ENCODE data around the gene CPA2.
"Not testable (repeated sequence)": the region's sequence is repeated elsewhere in the genome, so short reads cannot be mapped to it uniquely, and the experiment has no call there.

The CPA2 gene

DNA sequence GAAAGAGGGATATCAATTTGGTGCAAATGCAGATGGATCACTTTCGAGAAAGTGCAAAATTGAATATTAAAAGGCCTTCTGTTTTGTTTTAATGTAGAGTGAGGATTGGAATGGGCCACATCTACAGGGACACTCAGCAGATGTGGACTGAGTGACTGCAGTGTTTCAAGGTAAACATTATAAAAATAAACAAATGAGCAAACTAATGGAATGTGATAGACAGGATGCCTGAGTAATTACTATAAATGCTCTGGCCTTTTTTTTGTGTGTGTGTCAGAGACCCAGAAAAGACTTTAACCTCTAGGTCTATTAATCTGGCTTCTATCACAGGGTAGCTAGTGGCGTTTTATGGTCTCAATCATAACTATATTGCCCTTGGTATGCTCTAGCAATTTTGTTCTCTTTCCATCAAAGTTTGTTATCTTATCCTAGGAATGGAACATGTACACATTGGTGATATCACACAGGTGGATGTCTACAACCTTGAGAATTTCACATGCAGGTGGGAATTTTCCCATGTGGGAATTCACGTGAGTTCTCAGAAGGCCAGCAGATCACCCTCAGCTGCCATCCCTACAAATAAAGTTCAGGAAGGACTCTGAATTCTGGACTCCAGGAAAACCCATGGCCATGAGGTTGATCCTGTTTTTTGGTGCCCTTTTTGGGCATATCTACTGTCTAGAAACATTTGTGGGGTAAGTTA lies at the start of gene CPA2:
CPA2 (plus strand) TSS at position 606 of the 703 bp plus-strand sequence; CDS start at position 625, 19 bp downstream.
- no peak for DNase-seq

DNA sequence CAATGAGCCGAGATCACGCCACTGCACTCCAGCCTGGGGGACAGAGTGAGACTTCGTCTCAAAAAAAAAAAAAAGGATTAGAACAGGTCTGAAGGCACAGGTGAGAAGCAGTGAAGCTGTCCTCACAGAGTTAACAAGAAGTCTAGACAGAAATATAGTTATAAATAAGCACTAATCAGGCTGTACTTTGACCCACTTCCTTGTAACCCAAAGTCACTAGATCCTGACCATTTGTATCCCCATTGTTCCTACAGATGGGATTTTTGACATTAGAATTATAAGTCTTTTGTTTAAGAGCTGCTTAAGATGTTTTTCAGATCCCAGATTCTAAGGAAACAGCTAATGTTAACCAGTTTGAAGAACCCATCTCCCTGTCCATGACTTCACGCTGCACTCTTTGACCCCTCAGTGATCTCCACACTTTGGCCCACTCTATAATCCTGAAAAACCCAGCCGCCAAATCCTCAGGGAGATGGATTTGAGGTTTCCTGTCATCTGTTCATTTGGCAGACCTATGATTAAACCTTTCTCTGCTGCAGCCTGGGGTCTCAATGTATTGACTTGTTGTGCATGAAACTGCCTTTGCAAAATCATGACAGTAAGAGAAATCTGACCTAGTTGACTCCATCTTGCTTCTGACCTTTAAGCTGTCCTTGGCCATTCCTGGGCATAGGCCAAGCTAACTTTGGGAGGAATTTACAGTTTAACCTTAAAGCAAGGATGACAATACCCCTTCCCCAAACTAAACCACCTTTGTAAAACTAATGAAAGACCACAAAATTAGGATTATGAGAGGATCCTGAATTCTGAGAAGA lies 47.6 kb upstream of the CPA2 start:
- no peak for DNase-seq

DNA sequence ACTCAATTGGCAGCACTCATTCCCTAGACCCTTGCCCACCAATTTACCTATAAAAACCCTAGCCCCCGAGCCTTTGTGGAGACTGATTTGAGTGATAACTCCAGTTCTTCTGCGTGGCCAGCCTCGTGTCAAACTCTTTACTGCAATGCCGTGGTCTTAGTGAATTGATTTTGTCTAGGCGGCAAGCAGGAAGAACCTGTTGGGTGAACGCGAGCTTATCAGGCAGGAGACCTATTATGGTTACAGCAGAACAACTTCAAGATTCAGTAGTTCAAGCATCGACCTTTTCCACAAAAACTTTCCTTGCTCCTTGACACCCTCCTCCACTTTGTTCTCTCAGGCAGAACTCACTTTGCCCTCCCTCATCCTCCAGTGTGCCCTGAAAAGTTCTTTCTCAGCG lies 46.8 kb upstream of the CPA2 start:
- DNase-seq: no peak

DNA sequence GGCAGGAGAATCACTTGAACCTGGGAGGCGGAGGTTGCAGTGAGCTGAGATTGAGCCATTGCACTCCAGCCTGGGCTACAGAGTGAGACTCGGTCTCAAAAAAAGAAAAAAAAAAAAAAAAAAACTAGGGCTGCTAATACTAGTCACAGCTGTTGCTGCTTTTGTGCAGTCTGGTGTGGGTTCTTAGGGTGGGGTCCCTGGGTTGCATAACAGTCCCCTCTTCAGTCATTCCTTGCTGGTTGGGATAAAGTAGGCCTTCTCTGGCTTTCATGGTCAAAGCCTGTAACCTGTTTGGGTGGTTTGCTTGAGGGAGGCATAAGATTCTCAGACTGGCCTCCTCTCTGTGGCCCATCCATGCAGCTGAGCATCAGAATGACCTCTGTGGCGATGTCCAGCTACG lies 44.9 kb upstream of the CPA2 start:
- DNase-seq: no peak

DNA sequence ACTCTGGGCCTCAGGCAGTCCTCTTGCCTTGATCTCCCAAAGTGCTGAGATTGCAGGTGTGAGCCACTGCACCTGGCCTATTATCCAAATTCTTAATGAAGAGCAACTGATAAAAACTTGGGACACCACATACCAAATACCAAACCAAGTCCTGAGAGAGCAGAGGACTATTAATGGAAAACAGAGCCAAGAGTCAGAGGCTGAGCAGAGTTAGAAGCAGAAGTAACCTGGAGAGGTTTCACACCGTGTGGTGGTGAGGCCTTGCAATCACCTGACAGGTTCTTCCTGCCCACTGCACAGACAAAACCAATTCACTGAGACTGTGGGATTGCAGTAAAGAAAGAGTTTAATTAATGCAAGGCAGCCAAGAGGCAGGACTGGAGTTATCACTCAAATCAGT lies 43.0 kb upstream of the CPA2 start:
- DNase-seq: no peak

DNA sequence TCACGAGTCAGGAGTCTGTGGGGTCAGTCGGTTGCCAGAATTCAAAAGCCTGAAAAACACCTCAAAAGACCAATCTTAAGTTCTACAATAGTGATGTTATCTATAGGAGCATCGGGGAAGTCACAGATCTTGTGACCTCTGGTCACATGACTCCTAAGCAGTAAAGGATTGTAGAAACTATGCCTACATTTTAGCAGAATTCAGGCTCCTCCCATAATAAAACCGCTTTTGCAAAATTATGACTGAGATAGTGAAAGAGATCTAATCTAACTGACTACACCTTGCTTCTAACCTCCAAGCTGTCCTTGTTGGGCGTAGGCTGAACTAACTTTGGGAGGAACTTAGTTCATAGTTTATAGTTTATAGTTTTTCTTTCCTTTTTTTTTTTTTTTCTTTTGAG lies 42.5 kb upstream of the CPA2 start:
- no peak for DNase-seq

DNA sequence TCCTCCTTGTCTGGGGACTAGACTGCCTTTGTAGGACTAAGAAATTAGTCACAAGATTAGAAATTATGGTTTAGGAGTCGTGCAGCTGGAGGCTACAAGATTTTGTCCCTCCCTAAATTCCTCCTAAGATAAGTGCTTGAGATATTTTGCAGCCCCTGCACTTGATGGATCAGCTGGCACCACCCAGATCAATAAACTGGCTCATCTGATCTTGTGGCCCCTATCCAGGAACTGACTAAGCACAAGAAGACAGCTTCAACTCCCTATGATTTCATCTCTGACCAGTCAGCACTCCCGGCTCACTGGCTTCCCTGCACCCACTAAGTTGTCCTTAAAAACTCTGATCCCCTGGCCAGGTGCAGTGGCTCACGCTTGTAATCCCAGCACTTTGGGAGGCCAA lies 41.7 kb upstream of the CPA2 start:
- not testable (repeated sequence) for DNase-seq

DNA sequence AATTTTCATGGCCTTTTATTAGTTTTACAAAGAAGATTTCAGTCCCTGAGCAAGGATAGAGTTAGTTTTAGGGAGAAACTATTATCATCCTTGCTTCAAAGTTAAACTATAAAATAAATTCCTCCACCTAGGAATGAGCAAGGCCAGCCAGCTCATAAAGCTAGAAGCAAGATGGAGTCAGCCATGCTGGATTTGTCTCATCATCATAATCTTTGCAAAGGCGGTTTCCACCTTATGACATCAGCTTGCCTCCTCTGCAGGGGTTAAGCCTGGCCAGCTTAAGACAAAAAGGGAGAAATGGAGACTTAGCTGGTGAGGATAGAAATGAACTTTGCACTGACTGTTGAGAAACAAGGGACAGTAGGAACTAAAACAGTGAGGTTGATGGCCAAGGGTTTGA lies 40.3 kb upstream of the CPA2 start:
- DNase-seq: no peak

DNA sequence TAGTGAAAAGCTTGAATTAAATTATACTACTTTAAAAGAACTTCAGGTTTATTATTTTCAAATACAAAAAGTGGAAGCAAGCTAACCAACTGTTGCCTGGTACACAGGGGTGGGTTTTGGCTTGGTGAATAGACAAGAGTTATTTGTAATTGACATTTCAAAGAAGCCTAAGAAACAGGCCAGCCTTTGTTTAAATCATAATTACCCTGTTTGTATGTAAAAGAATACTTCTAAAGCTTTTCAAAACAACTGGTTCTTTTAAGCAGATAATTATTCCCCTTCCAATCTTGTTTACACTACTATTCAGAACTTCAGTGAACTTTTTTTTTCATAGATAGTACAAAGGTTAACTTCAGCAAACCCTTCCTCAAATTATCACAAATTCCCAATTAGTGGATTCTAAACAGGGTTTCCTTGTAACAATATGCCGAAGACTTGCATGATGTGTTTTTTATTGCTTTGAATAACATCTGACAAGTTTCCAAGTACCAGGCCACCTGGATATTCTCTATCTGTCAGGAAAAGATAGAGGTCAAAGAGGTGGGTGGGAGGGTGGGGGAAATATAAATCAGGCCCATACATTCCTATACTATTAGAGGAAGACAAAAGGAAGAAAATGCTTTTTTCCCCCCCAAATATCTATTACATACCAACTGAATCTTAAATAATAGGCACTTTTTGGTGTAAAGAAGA lies 38.6 kb upstream of the CPA2 start:
- DNase-seq: peak; percentile 23

DNA sequence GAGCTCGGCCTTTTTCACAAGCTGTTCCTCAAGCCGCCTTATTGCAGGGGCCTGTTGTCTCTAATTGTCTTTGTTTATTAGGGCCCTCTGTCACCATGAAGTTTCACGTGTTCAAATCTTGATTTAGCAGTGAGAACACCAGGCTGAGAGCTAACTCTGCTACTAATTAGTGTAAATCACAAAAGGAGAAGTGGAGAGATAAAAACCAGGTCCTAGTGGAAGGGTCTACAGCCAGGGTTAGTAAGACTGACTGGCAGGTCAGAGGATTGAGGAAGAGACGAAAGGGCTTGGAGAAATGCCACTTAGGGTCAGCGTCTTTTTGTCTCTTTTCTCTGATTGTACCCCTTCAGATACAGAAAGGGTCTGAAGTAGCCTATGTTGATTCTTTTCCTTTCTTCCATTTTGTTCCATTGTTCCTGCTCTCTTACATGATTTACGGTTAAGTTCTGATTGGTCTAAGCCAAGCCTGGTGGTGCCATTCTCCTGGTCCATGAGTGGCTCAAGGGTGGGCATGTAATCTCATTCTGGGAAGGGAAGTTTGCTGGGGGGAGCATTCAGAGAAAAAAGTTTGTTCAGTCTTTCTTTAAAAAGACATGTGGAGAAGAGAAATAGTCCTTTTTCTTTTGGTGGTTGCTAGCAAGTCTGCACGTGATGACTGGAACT lies 37.7 kb upstream of the CPA2 start:
- no peak for DNase-seq

DNA sequence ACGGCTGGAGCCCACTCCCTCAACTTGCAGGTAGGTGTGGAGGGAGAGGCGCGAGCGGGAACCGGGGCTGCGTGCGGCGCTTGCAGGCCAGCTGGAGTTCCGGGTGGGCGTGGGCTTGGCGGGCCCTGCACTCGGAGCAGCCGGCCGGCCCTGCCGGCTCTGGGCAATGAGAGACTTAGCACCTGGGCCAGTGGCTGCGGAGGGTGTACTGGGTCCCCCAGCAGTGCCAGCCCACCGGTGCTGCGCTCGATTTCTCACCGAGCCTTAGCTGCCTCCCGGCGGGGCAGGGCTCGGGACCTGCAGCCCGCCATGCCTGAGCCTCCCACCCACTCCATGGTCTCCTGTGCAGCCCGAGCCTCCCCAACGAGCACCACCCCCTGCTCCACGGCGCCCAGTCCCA lies 36.7 kb upstream of the CPA2 start:
- not testable (repeated sequence) for DNase-seq

DNA sequence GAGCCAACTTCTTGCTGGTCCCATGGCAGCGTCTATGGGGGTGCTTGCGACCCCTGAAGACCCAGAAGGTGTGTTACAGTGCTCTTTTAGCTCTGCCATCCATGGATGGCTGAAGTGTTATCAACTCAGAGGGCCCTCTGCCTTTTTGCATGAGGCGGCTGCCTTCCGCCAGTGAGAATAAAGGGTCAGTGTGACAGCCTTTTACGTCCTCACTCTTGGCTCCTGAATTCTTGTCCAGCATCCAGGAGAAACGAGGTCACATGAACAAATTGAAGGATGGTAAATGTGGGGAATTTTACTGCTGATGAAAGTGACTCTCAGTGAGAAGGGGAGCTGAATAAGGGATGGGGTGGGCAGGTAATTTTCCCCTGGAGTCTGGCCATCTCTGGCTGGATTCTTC lies 34.9 kb upstream of the CPA2 start:
- DNase-seq: no peak

DNA sequence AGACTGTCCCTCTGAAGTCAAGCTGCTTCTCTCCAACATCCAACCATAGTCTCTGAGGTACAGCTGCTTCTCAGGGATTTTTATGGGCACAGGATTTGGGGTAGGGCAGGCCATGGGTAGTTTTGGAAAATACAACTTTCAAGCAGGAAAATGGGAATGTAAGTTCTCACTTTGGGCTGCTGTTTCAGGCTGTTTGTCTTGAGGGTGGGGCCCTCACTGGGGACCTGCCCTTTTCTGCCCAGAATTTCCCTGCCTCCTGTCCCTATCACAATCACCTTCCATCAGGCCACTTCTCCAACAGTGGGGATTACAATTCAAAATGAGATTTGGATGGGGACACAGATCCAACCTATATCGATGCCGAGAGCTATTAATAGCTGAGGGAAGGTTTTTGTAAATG lies 34.5 kb upstream of the CPA2 start:
- no peak for DNase-seq

DNA sequence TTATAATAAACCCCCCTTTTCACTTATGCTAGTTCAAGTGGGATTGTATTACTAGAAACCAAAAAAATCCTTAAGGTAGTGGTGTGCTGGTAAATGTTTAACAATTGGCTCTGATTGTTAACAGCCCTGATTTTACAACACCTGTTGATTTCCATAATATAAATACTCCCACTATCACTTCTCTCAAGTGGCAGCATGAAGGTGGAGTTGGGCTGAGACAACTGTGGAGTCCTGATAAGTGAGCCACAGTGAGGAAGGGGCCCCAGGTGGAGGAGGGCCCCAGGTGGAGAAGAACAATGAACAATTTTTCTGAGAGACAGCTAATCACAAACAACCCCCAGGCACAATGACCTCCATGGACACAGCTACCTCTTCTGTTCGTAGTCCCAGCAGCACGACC lies 32.6 kb upstream of the CPA2 start:
- DNase-seq: peak; percentile 2

DNA sequence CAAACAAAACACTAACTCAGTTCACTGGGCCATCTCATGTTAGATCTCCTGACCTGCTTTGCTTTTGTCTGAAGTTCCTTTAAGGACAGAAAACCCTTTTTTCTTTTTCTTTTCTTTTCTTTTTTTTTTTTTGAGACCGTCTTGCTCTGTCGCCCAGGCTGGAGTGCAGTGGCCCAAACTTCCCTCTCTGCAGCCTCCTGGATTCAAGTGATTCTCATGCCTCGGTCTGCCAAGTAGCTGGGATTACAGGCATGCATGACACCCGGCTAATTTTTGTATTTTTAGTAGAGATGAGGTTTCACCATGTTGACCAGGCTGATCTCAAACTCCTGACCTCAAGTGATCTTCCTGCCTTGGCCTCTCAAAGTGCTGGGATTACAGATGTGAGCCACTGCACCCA lies 30.3 kb upstream of the CPA2 start:
- not testable (repeated sequence) for DNase-seq

DNA sequence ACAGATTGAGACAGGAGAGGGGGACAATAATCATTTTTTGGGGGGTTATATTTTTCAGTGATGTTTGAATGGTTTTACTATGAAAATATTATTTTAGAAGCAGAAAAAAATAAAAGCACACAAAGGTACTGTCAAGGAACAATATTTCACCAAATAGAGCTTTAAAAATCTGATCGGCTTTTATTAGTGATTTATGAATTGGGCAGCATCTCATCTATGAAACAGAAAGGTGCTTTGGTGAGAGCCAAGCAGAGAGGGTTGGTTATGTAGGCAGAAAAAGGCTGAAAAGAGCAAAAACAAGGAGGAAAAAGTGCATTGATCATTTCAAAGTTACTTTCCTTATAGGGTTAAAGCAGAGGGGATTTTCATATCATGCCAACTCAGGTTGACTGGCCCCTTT lies 26.4 kb upstream of the CPA2 start:
- DNase-seq: no peak

DNA sequence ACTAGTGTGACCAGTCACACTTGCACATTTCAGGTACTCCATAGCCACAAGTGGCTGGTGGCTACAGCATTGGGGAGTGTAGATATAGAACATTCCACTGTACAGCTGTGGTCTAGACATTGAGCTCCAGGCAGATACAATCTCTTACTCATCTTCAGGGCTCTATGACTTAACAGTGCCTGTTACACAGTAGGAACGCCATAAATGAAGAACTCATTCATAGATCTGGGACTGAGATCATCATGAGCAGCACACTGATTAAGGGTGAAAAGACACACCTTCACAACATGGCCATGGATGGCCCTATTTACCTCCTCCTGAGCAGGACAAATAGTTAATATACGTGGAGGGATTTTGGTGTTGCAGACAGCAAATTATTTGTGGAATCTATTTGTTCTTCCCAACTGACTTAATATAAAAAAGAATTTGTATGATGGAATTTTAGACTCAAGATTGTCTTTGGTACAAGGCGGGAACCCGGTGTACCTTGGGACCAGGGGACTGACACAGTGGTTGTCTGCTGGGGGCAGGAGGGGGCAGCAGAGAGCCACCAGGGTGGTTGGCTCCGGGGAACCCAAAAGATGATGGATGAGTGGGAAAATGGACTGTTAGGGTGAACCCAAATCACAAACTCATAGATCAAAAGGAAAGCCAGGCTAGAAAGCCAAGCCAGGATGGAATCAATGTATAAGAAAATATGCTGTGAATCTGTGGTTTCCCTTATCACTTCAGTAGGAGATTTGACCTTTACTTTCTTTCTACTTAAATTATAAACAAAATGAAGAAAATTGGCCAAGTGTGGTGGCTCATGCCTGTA lies 24.3 kb upstream of the CPA2 start:
- peak; percentile 70 for DNase-seq

DNA sequence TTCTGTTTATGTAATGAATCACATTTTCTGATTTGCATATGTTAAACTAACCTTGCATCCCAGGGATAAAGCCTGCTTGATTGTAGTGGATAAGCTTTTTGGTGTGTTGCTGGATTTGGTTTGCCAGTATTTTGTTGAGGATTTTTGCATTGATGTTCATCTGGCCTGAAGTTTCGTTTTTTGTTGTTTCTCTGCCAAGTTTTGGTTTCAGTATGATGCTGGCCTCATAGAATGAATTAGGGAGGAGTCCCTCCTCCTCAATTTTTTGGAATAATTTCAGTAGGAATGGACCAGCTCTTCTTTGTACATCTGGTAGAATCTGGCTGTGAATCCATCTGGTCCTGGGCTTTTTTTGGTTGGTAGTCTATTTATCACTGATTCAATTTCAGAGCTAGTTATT lies 23.2 kb upstream of the CPA2 start:
- DNase-seq: not testable (repeated sequence)

DNA sequence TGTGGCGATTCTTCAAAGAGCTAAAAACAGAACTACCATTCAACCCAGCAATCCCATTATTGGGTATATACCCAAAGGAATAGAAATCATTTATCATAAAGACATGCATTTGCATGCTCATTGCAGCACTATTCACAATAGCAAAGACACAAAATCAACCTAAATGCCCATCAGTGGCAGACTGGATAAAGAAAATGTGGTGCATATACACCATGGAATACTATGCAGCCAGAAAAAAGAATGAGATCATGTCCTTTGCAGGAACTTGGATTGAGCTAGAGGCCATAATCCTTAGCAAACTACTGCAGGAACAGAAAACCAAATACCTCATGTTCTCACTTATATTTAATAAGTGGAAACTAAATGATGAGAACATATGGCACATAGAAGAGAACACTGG lies 20.2 kb upstream of the CPA2 start:
- not testable (repeated sequence) for DNase-seq

DNA sequence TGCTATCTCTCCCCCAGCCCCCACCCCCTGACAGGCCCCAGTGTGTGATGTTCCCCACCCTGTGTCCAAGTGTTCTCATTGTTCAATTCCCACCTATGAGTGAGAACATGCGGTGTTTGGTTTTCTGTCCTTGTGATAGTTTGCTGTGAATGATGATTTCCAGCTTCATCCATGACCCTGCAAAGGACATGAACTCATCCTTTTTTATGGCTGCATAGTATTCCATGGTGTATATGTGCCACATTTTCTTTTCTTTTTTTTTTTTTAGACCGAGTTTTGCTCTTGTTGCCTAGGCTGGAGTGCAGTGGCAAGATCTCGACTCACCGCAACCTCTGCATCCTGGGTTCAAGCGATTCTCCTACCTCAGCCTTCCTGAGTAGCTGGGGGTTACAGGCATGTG lies 17.8 kb upstream of the CPA2 start:
- not testable (repeated sequence) for DNase-seq

DNA sequence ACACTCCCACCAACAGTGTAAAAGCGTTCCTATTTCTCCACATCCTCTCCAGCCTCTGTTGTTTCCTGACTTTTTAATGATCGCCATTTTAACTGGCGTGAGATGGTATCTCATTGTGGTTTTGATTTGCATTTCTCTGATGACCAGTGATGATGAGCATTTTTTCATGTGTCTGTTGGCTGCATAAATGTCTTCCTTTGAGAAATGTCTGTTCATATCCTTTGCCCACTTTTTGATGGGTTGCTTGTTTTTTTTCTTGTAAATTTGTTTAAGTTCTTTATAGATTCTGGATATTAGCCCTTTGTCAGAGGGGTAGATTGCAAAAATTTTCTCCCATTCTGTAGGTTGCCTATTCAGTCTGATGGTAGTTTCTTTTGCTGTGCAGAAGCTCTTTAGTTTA lies 17.0 kb upstream of the CPA2 start:
- not testable (repeated sequence) for DNase-seq

DNA sequence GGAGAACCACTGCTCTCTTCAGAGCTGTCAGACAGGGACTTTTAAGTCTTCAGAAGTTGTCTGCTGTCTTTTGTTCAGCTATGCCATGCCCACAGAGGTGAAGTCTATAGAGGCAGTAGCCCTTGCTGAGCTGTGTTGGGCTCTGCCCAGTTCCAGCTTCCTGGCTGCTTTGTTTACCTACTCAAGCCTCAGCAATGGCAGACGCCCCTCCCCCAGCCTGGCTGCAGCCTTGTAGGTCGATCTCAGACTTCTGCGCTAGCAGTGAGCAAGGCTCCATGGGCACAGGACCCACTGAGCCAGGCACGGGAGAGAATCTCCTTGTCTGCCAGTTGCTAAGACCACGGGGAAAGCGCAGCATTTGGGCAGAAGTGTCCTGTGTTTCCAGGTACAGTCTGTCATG lies 12.1 kb upstream of the CPA2 start:
- DNase-seq: no peak

Measured in NCI-H146 (cell line).